Stimulated activated CD4-positive, alpha-beta T cell treated with anti-CD3 and anti-CD28 coated beads, Interleukin-2, amount 100 ng/mL, for 48 hours (primary cell): ENCODE results near the gene FADS3.
"Not testable (repeated sequence)": the region's sequence is repeated elsewhere in the genome, so short reads cannot be mapped to it uniquely, and the experiment has no call there.

Source experiments
- DNase-seq, 2 donors: peaks; one replicate each; pipeline ENCODE4 v3.0.0-alpha.2; 2020

The FADS3 gene

GRCh38 chr11:61897387-61898246 lies 6.3 kb upstream of the FADS3 start:
- DNase-seq: peak; percentile 79 to 85

GRCh38 chr11:61896665-61897386 lies 5.5 kb upstream of the FADS3 start:
- DNase-seq: no peak

GRCh38 chr11:61895718-61896059 lies 4.3 kb upstream of the FADS3 start:
- no peak for DNase-seq

- DNase-seq: no peak
Observed at GRCh38 chr11:61895046-61895717, 3.8 kb upstream of the FADS3 start.

GRCh38 chr11:61893981-61894380 lies 2.6 kb upstream of the FADS3 start:
- DNase-seq: no peak

GRCh38 chr11:61892085-61892370 lies 683 bp upstream of the FADS3 start:
- DNase-seq: peak in 1 of 2 donors; percentile 9

GRCh38 chr11:61890529-61891330 lies 615 bp downstream of the FADS3 start:
- DNase-seq: no peak

- no peak for DNase-seq
Observed at GRCh38 chr11:61889831-61890230, 1.5 kb downstream of the FADS3 start.

- DNase-seq: no peak
Observed at GRCh38 chr11:61888590-61888989, 2.8 kb downstream of the FADS3 start.

- no peak for DNase-seq
Observed at GRCh38 chr11:61887839-61888494, 3.4 kb downstream of the FADS3 start.

- no peak for DNase-seq
Observed at GRCh38 chr11:61886643-61887042, 4.7 kb downstream of the FADS3 start.

GRCh38 chr11:61885784-61886580 lies 5.4 kb downstream of the FADS3 start:
- DNase-seq: no peak

- no peak for DNase-seq
Observed at GRCh38 chr11:61885166-61885778, 6.1 kb downstream of the FADS3 start.

GRCh38 chr11:61883947-61884346 lies 7.4 kb downstream of the FADS3 start:
- no peak for DNase-seq

- no peak for DNase-seq
Observed at GRCh38 chr11:61883327-61883726, 8.0 kb downstream of the FADS3 start.

- no peak for DNase-seq
Observed at GRCh38 chr11:61882879-61883278, 8.5 kb downstream of the FADS3 start.

GRCh38 chr11:61882267-61882666 lies 9.1 kb downstream of the FADS3 start:
- DNase-seq: not testable (repeated sequence)

GRCh38 chr11:61881397-61881796 lies 9.9 kb downstream of the FADS3 start:
- no peak for DNase-seq

GRCh38 chr11:61880454-61880853 lies 10.9 kb downstream of the FADS3 start:
- DNase-seq: no peak

- DNase-seq: no peak
Observed at GRCh38 chr11:61880031-61880430, 11.3 kb downstream of the FADS3 start.

GRCh38 chr11:61879152-61879551 lies 12.2 kb downstream of the FADS3 start:
- DNase-seq: no peak
